T follicular helper cell (primary cell): ENCODE results near the gene DSCAM.
"Not testable (repeated sequence)": the region's sequence is repeated elsewhere in the genome, so short reads cannot be mapped to it uniquely, and the experiment has no call there.

ENCODE experiments used
- DNase-seq: peaks from one replicate; pipeline ENCODE4 v3.0.0-alpha.2; 2020; ENCODE audit warnings: low read depth
- total RNA-seq, 2 experiments: gene quantifications; one replicate each; lab custom pipeline; 2026; lab: John Stamatoyannopoulos, UW

The DSCAM gene
- total RNA-seq: 0 reads per million in 2 experiments

GRCh38 chr21:40846587-40847411, at the start of gene DSCAM:
DSCAM (minus strand) TSS chr21:40847158; CDS start chr21:40846661, 497 bp downstream.
- no peak for DNase-seq

DNA sequence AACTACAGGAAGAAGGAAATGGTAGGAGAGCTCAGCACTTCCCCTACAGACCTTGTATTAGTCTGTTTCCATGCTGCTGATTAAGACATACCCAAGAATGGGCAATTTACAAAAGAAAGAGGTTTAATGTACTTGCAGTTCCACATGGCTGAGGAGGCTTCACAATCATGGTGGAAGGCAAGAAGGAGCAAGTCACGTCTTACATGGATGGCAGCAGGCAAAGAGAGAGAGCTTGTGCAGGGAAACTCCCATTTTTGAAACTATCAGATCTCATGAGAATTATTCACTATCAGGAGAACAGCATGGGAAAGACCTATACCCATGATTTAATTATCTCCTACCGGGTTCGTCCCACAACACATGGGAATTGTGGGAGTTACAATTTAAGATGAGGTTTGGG, 48.7 kb upstream of the DSCAM start:
- DNase-seq: not testable (repeated sequence)

DNA sequence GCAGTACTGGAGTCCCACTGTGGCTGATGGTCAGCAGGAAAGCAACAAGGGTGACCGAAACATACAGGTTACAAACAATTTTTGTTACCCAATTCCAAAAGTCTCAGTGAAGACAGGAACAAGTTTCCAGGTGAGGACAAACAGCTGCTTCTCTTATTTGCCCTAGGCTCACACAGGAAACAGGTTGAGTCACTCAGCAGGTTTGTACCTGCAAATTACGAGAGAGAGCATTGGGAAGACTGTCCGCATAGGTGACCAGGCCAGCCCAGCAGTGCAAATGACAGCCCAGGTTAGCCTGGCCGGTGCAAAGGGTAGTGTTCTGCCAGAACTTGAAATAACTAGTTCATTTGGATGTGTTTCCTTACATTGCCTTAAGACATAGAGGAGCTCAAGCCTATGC, 40.0 kb upstream of the DSCAM start:
- DNase-seq: no peak

- no peak for DNase-seq
Observed at GRCh38 chr21:40886006-40886405, 39.0 kb upstream of the DSCAM start.

GRCh38 chr21:40882192-40882915, 35.4 kb upstream of the DSCAM start:
- DNase-seq: no peak

DNA sequence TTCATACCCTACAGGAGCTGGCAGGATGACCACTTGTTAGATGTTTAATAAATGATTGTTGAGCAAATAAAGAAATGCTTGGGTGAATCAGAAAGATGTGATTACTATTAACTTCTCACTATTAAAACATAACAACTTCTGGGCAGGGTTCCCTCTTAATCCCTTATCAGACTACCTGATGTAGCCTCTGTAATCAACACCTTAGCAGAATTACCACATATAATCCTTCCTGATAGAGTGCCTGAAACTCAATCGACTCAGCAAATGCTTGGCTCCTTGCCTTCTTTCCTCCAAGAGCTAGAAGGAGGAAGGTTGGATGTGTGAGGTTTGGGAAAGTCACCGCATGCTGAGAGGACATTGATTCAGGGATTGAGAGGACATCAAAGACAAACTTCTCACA, 34.8 kb upstream of the DSCAM start:
- DNase-seq: no peak

DNA sequence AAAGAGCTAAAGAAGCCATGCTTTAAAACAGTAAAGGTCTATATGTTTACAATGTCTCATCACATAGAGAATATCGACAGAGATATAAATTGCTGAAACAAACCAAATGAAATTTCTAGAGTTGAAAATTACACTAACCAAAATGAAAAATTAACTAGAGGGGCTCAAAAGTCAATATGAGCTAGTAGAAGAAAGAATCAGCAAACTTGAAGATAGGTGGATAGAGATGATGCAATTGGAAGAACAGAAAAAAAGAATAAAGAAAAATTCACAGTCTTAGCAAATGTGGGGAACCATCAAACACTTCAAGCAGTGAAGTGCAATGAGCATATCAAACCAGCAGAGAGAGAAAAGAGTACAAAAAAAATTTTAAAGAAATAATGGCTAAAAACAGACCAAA, 24.1 kb upstream of the DSCAM start:
- no peak for DNase-seq

GRCh38 chr21:40863839-40864238, 16.9 kb upstream of the DSCAM start:
- no peak for DNase-seq

GRCh38 chr21:40858517-40858916, 11.6 kb upstream of the DSCAM start:
- DNase-seq: no peak

DNA sequence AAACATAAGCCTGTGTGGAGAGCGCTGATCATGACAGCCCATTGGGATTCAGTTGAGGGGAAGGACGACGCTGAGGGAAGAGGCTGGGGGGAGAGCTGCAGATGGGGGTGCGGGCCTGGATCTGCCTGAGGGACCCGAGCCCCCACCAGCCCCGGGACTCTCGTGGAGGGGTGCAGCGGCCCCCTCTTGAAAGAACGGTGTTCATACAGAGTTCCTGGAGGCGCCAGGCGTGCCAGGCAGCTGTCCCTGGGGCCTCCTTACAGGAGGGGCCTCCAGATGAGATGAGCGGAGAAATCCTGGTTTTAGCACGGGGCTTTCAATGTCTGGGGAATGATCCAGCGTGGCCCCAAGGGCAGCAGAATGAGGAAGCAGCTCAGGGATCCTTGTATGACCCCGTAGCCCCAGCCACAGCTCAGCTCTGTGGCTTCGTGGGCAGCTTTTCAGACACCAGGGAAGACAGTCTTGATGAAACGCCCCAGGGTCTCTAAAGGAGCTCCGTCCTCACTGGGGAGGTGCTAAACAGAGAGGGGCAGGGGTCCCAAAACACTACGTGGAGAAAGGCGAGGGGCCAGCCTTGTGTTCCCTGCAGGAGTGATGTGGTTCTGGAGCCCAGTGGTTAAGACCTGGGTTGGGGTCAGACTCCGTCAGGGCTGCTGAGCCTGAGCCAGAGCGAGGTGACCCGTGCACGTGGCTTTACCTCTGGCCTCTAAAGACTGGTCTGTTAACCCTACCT, 7.2 kb upstream of the DSCAM start:
- no peak for DNase-seq

- no peak for DNase-seq
Observed at GRCh38 chr21:40852563-40852962, 5.6 kb upstream of the DSCAM start.

DNA sequence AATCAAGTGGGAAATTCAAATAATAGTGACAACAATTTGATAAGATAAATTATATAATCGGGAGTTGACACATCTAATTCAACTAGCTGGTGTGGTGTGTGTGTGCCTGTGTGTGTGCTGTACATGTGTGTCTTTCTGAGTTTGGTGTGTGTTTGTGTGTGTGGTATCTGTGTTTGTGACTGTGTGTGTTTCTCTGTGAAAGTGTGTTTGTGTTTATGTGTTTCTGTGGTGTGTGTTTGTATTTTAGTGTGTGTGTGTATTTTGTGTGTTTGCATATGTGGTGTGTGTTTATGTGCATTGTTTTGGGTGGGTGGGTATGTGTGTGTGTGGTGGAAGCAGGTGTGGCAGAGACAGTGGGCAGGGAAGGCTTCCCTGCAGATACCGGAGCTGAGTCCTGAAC, 4.8 kb upstream of the DSCAM start:
- DNase-seq: no peak

DNA sequence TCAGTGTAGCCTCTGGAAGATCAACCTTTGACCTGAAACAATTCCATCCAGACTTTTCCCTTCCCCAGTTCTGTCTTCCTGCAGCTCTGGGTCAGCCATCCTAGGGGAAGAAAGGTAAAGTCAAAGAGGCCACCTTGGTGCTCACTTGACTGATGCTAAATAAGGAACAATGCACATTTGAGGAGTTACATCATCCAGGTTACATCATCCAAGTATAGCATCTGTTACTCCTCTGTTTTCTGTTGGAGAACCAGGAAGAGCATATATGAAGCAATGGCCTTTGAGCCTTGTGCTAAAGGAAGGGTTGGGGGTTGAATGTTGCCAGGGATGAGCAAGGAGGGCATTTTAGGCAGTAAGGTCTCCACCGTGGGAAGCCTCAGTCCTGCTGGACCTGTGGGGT, 3.1 kb upstream of the DSCAM start:
- no peak for DNase-seq

GRCh38 chr21:40847951-40848350, 993 bp upstream of the DSCAM start:
- DNase-seq: no peak

DNA sequence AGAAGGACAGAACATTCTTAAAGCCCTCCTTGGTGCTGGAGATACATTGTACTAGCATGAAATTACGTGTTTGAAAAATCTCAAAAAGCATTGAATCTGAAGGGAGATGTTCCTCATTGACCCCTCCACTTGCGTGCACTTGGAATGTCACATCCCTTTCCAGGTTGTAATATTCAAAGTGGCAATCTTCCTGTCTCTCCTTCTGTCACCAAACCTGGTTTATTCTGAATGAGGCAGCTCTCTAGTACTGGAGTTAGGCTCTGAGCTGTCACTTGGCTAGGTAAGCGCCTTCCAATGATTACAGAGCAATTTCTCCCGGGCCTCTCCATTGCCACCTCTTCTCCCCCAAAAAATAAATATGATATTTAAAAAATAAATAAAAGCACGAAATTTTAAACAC, 855 bp downstream of the DSCAM start:
- DNase-seq: no peak

GRCh38 chr21:40845441-40845995, 1.4 kb downstream of the DSCAM start:
- DNase-seq: no peak

GRCh38 chr21:40844935-40845334, 2.0 kb downstream of the DSCAM start:
- DNase-seq: no peak

DNA sequence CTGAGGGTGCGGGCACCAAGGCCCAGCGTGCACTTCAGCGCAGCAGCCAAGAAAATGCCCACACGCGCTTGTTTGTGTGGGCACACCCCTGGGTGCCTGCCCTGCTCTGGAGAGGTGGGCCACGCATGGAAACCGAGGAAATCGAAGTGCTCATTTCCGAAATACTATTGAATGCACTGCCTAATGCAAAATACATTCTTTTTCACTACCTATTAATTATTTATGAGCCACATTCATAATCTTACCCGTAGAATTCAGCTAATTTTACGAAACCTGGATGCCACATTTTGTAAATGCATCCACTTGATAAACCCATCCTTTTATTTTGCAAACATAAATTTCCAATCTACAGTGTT, 4.8 kb downstream of the DSCAM start:
- DNase-seq: no peak

GRCh38 chr21:40841524-40842196, 5.3 kb downstream of the DSCAM start:
- no peak for DNase-seq

GRCh38 chr21:40840401-40841125, 6.4 kb downstream of the DSCAM start:
- no peak for DNase-seq

DNA sequence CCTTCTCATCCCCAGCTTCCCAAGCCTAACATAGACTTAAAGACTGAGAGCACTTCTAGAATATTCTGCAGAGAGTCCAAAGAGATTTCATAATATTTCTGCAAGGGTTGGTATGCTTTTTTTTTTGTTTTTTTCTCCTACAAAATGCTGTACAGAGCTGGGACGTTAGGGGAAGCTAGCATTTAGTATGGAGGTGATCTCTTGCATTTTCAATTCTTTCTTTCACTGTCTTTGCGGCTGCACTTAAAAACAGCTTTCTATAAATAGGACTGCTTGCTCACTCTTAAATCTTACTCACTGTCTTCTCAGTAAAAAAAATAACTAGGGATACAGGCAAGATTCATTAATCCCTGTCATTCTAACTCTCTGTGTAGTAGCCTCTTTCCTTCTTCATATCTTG, 7.4 kb downstream of the DSCAM start:
- DNase-seq: no peak
